Effector memory CD8-positive, alpha-beta T cell (primary cell): ENCODE data around the gene SLC35E4.
"Not testable (repeated sequence)": the region's sequence is repeated elsewhere in the genome, so short reads cannot be mapped to it uniquely, and the experiment has no call there.

Source experiments
- ATAC-seq: fragments of 150-1000 bp; cut with Tn5 transposase; replicated peaks from 2 replicates; pipeline ENCODE4 v1.10.0; 2021; ENCODE audit warnings: mild to moderate bottlenecking, moderate library complexity
- DNase-seq, 3 experiments: peaks; one replicate each; pipeline ENCODE4 v3.0.0; 2021
- H3K27ac Mint-ChIP-seq, 2 donors: one replicate each; pipeline ENCODE4 v1.8.0; 2022; ENCODE audit warnings: mild to moderate bottlenecking in 2 of 2, mixed read lengths in 2 of 2, moderate library complexity in 2 of 2
- H3K27me3 Mint-ChIP-seq, 2 donors: one replicate each; pipeline ENCODE4 v1.8.0; 2022; ENCODE audit warnings: mixed read lengths in 2 of 2
- H3K36me3 Mint-ChIP-seq: one replicate; pipeline ENCODE4 v1.8.0; 2022; ENCODE audit warnings: mild to moderate bottlenecking, moderate library complexity, mixed read lengths; ENCODE audit not compliant: insufficient read depth
- H3K4me1 Mint-ChIP-seq, 2 donors: one replicate each; pipeline ENCODE4 v1.8.0; 2022; ENCODE audit warnings: low read depth in 2 of 2, mixed read lengths in 2 of 2
- H3K4me3 Mint-ChIP-seq, 2 donors: one replicate each; pipeline ENCODE4 v1.8.0; 2022; ENCODE audit warnings: mild to moderate bottlenecking in 2 of 2, mixed read lengths in 2 of 2, moderate library complexity in 2 of 2
- H3K9me3 Mint-ChIP-seq, 2 donors: one replicate each; pipeline ENCODE4 v1.8.0; 2022; ENCODE audit warnings: mixed read lengths in 2 of 2

SLC35E4 gene

DNA sequence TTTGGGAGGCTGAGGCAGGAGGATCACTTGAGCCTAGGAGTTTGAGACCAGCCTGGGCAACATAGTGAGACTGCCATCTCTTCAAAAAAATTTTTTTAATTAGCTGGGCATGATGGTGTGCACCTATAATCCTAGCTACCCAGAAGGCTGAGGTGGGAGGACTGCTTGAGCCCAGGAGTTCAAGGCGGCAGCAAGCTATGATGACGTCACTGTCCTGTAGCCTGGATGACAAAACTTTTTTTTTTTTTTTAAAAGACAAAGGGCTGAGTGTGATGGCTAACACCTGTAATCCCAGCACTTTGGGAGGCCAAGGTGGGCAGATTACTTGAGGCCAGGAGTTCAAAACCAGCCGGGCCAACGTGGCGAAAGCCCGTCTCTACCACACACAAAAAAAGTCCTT lies 15.7 kb upstream of the SLC35E4 start:
- H3K9me3 Mint-ChIP-seq, DNase-seq, H3K36me3 Mint-ChIP-seq, H3K4me3 Mint-ChIP-seq, H3K27ac Mint-ChIP-seq, ATAC-seq, H3K4me1 Mint-ChIP-seq: not testable (repeated sequence)
- H3K27me3 Mint-ChIP-seq: peaks cover 8 to 21% of the 10 kb centered on the region in 2 donors

DNA sequence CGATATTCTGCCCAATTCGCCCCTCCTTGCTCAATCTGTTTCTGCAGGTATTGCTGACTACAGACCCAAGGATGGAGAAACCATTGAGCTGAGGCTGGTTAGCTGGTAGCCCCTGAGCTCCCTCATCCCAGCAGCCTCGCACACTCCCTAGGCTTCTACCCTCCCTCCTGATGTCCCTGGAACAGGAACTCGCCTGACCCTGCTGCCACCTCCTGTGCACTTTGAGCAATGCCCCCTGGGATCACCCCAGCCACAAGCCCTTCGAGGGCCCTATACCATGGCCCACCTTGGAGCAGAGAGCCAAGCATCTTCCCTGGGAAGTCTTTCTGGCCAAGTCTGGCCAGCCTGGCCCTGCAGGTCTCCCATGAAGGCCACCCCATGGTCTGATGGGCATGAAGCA lies 9.2 kb upstream of the SLC35E4 start:
- DNase-seq: no peak
- Mint-ChIP-seq H3K4me3 (no peak overlapping the region), H3K27me3 (peaks cover 0 to 8% of the 10 kb centered on the region in 2 donors), H3K9me3 (no peaks in the 10 kb centered on the region), H3K4me1 (no peaks in the 10 kb centered on the region), H3K27ac (no peak overlapping the region), H3K36me3 (no peaks in the 10 kb centered on the region)
- ATAC-seq: no peak

DNA sequence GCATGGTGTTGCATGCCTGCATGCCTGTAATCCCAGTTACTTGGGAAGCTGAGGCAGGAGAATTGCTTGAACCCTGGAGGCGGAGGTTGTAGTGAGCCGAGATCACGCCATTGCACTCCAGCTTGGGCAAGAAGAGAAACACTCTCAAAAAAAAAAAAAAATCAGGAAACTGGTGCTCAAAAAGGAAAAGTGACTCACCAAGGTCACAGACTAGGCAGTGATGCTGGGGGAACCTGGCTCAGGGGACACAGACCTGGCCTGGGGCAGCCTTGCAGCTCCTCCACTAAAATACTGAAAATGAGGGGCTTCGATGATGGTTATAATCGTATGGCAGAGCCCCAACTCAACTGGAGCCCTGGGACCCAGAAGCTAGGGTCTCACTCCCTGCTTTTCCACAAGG lies 8.1 kb upstream of the SLC35E4 start:
- no peak for ATAC-seq
- H3K9me3 Mint-ChIP-seq: no peaks in the 10 kb centered on the region
- DNase-seq: no peak

DNA sequence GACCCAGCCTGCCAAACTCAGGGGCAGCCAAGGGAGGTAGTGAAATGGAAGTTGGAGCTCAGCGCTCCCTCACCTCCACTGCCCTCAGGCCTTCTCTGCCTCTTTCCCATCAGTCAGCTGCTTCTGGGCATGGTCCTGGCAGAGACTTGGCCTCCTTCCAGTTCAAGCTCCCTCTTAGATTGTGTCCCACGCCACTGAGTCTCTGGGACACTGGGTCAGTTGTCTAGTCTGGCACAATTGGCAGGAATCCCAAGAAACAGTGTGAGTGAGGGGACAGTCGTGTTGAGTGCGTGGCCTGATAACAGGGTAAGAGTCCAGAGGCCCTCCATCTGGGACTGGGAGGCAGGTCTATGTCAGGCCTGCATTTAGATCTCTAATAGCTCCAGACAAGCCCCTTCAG lies 7.1 kb upstream of the SLC35E4 start:
- DNase-seq: no peak
- no peaks in the 10 kb centered on the region for H3K36me3 Mint-ChIP-seq
- no peak overlapping the region for H3K4me3 Mint-ChIP-seq
- H3K27ac Mint-ChIP-seq: no peak overlapping the region
- ATAC-seq: no peak
- H3K4me1 Mint-ChIP-seq: no peaks in the 10 kb centered on the region
- no peaks in the 10 kb centered on the region for H3K27me3 Mint-ChIP-seq
- no peaks in the 10 kb centered on the region for H3K9me3 Mint-ChIP-seq

More for the DNA sequence above, 8.1 kb upstream of the SLC35E4 start:
- Mint-ChIP-seq H3K27ac (no peak overlapping the region), H3K4me1 (no peaks in the 10 kb centered on the region), H3K36me3 (no peaks in the 10 kb centered on the region), H3K4me3 (no peak overlapping the region), H3K27me3 (no peaks in the 10 kb centered on the region)

DNA sequence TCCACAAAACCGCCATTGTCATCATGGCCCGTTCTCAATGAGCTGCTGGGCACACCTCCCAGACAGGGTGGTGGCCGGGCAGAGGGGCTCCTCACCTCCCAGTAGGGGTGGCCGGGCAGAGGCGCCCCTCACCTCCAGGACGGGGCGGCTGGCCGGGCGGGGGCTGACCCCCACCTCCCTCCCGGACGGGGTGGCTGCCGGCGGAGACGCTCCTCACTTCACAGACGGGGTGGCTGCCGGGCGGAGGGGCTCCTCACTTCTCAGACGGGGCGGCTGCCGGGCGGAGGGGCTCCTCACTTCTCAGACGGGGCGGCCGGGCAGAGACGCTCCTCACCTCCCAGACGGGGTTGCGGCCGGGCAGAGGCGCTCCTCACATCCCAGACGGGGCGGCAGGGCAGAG lies 4.1 kb upstream of the SLC35E4 start:
- not testable (repeated sequence) for H3K36me3 Mint-ChIP-seq, DNase-seq, ATAC-seq, H3K27ac Mint-ChIP-seq, H3K27me3 Mint-ChIP-seq, H3K4me3 Mint-ChIP-seq, H3K9me3 Mint-ChIP-seq
- peaks cover 11 to 18% of the 10 kb centered on the region in 2 donors for H3K4me1 Mint-ChIP-seq

DNA sequence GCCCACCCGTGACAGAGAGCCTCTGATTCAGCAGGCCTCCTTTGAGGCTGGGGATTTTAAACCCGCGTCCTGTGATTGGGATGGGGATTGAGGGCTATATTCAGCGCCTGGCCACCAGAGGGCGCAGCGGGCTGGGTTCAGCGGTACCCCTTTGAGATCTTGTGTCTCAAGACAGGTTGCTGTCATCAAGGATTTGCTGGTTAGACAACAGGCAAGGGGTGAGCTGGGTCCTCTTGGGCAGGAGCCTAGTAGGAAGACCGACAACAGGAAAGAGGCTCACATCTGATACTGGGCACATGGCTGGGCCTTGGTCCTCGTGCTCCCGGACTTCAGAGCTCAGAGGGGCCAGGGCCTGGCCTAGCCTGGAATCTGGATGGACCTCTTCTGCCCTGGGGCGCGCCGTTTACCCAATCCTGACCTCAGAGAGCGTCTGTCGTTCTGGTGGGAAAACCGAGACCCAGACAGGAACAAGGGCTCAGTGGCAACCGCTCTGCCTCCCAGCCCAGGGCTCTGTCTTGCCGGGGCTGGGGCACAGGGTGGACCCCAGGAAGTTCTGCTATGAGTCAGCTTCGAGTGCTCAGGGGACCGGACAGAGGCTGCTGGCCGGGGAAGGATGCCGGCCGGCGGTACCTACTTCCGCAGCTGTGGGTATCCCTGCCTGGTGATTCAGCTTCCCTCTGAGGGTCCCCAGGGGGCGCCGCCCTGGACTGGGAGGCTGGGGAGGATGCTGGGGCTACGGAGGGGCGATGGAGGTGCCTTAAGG lies 929 bp upstream of the SLC35E4 start:
- peaks cover 14 to 23% of the 10 kb centered on the region in 2 donors for H3K4me1 Mint-ChIP-seq
- ATAC-seq: peak; percentile 66
- H3K36me3 Mint-ChIP-seq: peaks cover 3% of the 10 kb centered on the region
- no peaks in the 10 kb centered on the region for H3K9me3 Mint-ChIP-seq
- peak overlapping the region; percentile 82 to 89 for H3K4me3 Mint-ChIP-seq
- peak; percentile 88 to 92 (median 90) for DNase-seq
- H3K27me3 Mint-ChIP-seq: no peaks in the 10 kb centered on the region
- H3K27ac Mint-ChIP-seq: peak overlapping the region; percentile 90 to 95

DNA sequence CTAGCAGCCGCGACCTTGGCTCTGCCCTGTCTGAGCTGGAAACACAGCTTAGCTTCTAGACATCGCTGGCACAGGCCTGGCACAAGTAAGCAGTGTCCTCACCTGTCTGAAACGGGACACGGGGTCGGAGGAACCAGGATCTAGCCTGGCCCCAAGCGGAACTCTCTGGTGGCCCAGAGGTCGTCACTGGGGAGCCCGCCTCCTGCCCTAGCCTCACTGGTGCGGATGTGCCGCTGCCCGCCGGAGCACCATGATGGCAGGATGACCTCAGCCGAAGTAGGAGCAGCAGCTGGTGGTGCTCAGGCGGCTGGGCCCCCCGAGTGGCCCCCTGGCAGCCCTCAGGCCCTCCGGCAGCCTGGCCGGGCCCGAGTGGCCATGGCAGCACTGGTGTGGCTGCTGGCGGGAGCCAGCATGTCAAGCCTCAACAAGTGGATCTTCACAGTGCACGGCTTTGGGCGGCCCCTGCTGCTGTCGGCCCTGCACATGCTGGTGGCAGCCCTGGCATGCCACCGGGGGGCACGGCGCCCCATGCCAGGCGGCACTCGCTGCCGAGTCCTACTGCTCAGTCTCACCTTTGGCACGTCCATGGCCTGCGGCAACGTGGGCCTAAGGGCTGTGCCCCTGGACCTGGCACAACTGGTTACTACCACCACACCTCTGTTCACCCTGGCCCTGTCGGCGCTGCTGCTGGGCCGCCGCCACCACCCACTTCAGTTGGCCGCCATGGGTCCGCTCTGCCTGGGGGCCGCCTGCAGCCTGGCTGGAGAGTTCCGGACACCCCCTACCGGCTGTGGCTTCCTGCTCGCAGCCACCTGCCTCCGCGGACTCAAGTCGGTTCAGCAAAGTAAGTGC lies 871 bp downstream of the SLC35E4 start:
- peak overlapping the region; percentile 82 to 89 for H3K4me3 Mint-ChIP-seq
- DNase-seq: peak; percentile 11 to 19 (median 15)
- H3K27ac Mint-ChIP-seq: peak overlapping the region in 1 of 2 donors; percentile 95
- no peaks in the 10 kb centered on the region for H3K9me3 Mint-ChIP-seq
- H3K4me1 Mint-ChIP-seq: peaks cover 14 to 23% of the 10 kb centered on the region in 2 donors
- H3K27me3 Mint-ChIP-seq: no peaks in the 10 kb centered on the region
- H3K36me3 Mint-ChIP-seq: peaks cover 3% of the 10 kb centered on the region
- no peak for ATAC-seq

DNA sequence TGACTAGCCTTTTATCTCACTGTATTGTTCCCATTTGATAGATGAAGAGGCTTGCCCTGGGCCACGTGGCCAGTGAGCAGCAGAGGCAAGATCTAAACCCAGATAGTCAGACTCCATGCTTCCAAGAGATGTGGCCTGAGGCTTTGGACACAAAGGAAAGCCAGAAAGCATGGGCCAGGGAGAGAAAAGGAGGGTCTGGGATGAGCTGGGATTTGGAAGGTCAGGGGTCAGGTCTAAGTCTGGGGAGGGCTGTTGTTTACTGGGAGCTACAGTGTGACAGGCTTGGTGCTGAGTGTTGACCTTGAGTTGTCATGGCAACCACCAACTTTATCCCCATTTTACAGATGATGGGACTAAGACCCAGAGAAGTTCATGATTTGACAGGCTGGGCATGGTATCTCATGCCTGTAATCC lies 2.1 kb downstream of the SLC35E4 start:
- no peak for DNase-seq
- H3K27me3 Mint-ChIP-seq: no peaks in the 10 kb centered on the region
- peaks cover 14 to 23% of the 10 kb centered on the region in 2 donors for H3K4me1 Mint-ChIP-seq
- no peaks in the 10 kb centered on the region for H3K9me3 Mint-ChIP-seq
- H3K36me3 Mint-ChIP-seq: peaks cover 3% of the 10 kb centered on the region
- H3K27ac Mint-ChIP-seq: peak overlapping the region in 1 of 2 donors; percentile 12
- no peak for ATAC-seq
- H3K4me3 Mint-ChIP-seq: peak overlapping the region; percentile 45 to 47

DNA sequence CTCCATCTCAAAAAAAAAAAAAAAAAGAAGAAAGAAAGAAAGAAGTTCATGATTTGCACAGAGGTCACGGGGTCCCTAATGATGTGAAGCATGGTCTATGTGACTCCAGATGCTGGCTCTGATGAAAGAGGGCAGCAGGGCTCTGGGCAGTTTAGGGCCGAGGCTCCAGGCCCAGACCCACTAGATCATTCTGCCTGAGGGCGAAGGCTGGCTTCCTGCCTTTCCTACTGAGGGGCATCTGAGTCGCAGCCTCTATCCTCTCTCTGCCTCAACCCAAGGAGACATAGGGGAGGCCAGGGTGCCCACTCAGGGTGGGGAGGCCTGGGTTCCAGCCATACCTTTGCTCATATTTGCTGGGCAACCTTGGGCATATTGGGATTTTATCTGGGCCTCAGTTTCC lies 4.8 kb downstream of the SLC35E4 start:
- Mint-ChIP-seq H3K9me3 (no peaks in the 10 kb centered on the region), H3K4me3 (no peak overlapping the region), H3K27me3 (no peaks in the 10 kb centered on the region), H3K27ac (no peak overlapping the region), H3K36me3 (no peaks in the 10 kb centered on the region), H3K4me1 (peaks cover 13 to 18% of the 10 kb centered on the region in 2 donors)
- DNase-seq (no peak), ATAC-seq (no peak)

DNA sequence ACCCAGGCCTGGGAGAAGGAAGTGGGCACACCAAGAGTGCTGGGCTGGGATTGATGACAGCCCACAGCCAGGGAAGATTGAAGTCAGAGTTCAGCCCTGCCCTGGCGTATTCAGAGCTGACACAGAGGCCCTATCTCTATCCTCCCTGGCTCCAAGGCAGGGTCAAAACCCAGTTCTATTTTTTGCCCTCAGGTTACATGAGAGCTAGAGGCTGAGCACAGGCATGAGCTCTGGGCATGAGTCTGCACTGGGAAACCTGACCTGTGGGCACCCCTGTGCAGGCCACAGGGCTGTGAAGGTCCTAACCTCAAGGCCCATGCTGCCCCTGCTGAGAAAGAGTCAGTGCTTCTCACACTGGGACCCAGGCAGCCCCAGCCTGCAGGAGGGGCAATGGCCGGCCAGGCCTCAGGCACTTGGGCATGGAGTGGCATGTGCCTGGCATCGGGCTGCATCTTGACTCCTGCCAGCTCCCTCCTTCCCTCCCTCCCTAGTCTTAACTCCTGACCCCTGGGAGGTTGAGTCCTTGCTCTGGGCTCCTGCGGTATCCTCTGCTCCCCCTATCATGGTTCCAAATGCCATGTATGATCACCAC lies 5.4 kb downstream of the SLC35E4 start:
- H3K27ac Mint-ChIP-seq: no peak overlapping the region

DNA sequence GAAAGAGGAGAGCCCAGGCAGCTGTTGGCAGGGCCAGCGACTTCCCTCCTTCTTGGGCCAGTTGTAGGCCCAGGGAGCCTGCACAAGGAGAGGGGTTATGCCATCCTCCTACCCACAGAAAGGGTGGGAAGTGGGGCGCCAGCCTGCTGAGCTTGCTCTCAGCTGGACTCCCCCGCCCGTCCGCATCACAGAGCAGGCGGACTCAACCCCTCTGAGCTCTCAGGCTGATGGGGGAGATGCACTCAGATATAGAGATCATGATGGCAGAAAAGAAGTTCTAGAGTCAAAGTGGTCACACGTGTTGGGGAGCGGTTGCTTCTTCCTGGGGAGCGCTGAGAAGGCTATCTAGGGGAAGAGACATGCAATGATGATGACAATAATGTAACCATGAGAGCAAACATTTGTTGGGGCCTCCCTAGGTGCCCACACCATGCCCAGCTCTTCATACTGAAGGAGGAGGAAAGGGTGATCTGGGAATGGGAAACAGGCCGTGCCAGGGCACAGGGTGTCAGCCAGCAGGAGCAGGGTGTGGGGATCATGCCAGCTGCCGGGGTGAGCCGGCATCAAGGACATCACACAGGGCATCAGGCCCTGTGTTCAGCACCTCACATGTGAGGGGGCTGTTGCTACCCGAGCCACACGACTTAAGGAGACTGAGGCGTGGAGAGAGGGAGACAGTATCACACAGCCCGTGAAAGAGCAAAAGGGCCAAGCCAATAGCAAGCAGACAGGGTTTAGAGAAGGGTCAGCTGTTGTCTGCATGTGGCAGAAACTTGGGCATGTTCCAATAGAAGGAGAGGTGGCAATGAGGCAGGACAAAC lies 7.7 kb downstream of the SLC35E4 start:
- no peak overlapping the region for H3K4me3 Mint-ChIP-seq
- peaks cover 5 to 6% of the 10 kb centered on the region in 2 donors for H3K4me1 Mint-ChIP-seq
- peak overlapping the region in 1 of 2 donors; percentile 71 for H3K27ac Mint-ChIP-seq
- no peaks in the 10 kb centered on the region for H3K36me3 Mint-ChIP-seq
- H3K9me3 Mint-ChIP-seq: no peaks in the 10 kb centered on the region
- DNase-seq (no peak), ATAC-seq (no peak)
- H3K27me3 Mint-ChIP-seq: no peaks in the 10 kb centered on the region

More for the DNA sequence above, 5.4 kb downstream of the SLC35E4 start:
- no peaks in the 10 kb centered on the region for H3K9me3 Mint-ChIP-seq
- H3K27me3 Mint-ChIP-seq: no peaks in the 10 kb centered on the region
- peaks cover 12 to 15% of the 10 kb centered on the region in 2 donors for H3K4me1 Mint-ChIP-seq
- H3K36me3 Mint-ChIP-seq: no peaks in the 10 kb centered on the region
- DNase-seq: no peak
- no peak for ATAC-seq
- H3K4me3 Mint-ChIP-seq: no peak overlapping the region

DNA sequence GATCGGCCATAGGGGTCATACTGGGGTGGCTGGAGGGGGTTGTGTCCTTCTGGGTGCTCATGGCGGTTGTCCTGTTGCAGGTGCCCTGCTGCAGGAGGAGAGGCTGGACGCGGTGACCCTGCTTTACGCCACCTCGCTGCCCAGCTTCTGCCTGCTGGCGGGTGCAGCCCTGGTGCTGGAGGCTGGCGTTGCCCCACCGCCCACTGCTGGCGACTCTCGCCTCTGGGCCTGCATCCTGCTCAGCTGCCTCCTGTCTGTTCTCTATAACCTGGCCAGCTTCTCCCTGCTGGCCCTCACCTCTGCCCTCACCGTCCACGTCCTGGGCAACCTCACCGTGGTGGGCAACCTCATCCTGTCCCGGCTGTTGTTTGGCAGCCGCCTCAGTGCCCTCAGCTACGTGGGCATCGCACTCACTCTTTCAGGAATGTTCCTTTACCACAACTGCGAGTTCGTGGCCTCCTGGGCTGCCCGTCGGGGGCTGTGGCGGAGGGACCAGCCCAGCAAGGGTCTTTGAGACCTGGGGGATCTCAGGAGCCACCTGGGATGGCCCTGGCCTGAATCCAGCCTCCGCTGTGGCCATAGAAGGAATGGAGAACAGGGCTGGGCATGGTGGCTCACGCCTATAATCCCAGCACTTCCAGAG lies 11.1 kb downstream of the SLC35E4 start:
- Mint-ChIP-seq H3K9me3 (no peaks in the 10 kb centered on the region), H3K27ac (no peak overlapping the region), H3K4me1 (peaks cover 9 to 16% of the 10 kb centered on the region in 2 donors), H3K36me3 (peaks cover 4% of the 10 kb centered on the region), H3K4me3 (no peak overlapping the region), H3K27me3 (no peaks in the 10 kb centered on the region)
- ATAC-seq: no peak
- DNase-seq: no peak
